ENCODE measurements around the gene DBF4B.

DBF4B gene, protein sequence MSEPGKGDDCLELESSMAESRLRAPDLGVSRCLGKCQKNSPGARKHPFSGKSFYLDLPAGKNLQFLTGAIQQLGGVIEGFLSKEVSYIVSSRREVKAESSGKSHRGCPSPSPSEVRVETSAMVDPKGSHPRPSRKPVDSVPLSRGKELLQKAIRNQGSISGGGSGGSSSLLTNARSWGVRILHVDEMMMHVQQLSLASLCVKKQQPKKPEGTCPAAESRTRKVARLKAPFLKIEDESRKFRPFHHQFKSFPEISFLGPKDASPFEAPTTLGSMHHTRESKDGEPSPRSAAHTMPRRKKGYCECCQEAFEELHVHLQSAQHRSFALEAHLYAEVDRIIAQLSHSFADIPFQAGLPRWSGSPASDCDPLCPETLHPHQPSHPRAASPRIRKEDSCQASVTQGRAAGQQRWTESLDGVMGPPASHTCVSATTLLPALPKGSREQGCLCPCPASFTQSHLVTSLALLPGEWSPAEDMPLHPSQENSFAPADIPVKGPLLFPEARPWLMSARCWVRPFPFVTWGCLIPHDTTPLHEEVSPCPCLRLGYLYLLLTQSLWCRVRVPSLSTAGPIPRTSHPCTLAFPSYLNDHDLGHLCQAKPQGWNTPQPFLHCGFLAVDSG

DNA sequence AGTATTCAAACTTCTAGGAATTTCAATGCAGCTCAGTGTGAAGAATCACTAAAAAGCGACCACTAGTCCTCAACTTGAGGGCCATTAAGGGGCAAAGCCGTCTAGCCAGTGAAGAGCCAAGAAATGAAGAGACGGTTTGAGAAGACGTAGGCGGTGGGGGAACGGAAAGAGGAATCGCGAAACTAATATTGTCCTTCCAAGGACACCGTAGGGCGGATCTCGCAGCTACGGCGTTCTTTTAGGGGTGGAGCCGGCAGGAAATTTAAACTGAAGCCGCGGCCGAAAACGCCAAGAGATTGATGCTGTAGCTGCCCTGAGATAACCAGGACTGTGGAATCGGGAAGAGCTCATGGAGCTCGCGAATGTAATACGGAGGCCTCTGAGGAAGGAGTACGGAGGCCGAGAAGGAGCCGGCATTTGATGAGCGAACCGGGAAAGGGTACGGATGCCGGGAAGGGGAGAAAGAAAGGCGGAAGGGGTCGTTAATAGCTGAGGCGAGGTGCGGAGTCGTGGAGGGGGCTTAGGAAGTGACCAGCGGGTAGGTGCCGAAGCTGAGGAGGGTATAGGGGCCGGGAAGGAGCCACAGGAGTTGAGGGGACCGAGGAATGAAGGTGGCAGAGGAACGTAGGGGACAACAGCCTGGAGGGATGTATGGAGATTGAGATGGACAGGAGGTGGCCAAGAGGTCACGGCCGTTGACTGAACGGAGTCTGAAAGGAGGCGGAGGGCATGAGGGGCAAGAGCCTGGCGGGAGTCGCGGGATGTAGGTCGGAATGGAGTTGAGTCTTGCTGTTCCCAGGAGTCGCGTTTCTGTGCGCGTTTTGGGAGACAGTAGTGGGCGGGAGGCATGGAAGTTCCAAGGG, at the start of gene DBF4B:
DBF4B (plus strand) TSS at position 265 of the 863 bp plus-strand sequence; CDS start at position 421, 156 bp downstream.
- peak; percentile 90 for DNase-seq (ENCODE audit: extremely low spot score)
- TF ChIP-seq, protein P1, sequence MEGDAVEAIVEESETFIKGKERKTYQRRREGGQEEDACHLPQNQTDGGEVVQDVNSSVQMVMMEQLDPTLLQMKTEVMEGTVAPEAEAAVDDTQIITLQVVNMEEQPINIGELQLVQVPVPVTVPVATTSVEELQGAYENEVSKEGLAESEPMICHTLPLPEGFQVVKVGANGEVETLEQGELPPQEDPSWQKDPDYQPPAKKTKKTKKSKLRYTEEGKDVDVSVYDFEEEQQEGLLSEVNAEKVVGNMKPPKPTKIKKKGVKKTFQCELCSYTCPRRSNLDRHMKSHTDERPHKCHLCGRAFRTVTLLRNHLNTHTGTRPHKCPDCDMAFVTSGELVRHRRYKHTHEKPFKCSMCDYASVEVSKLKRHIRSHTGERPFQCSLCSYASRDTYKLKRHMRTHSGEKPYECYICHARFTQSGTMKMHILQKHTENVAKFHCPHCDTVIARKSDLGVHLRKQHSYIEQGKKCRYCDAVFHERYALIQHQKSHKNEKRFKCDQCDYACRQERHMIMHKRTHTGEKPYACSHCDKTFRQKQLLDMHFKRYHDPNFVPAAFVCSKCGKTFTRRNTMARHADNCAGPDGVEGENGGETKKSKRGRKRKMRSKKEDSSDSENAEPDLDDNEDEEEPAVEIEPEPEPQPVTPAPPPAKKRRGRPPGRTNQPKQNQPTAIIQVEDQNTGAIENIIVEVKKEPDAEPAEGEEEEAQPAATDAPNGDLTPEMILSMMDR (IDR thresholded peaks at IDR 0.05; ENCODE audit: control extremely low read depth, extremely low read depth, low read depth, missing control alignments): no peak
- ChIA-PET CTCF (interaction anchor here (1.2 to 2.0 kb wide), 6 partner anchors 14 to 202 kb away, joined by 3 to 5 read pairs (median 4); partner anchors contain the start of gene CCDC43), POLR2A (no interaction called here)

DNA sequence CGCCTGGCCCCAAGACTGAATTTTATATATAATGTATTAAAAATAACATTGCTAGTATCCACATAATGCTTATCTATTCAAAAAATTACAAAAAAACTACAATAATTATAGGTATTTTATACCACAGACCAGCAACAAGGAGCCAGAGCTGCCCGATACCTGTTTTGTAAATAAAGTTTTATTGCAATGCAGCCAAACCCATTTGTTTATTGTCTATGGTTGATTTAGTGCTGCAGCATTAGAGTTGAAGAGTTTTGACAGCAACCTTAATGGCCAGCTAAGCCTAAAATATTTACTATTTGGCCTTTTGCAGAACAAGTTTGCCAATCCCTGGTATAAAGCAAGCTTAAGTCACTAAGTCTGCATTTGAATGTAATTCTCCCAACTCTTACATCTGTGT, 46.6 kb upstream of the DBF4B start:
- DNase-seq (ENCODE audit: extremely low spot score): no peak
- TF ChIP-seq, protein P1 (IDR thresholded peaks at IDR 0.05; ENCODE audit: control extremely low read depth, extremely low read depth, low read depth, missing control alignments): no peak
- ChIA-PET CTCF (no interaction called here), POLR2A (no interaction called here)

DNA sequence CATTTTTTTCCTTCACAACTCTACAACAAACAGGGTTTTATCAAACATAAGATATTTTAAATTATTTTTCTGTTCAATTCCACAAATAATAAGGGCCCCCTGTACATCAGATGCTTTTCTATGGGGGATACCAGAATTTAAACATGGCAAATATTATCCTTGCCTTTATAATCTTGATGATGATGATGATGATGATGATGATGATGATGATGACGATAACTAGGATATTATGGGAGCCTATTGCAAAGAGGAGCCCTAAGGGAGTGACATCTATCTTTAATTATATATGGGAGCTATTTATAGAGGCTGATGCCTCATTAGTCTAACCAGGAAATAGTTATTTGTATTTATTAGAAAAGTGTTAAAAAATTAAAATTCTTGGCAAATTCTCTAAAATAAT, 45.4 kb upstream of the DBF4B start:
- ChIA-PET POLR2A (no interaction called here), CTCF (no interaction called here)
- DNase-seq (ENCODE audit: extremely low spot score): no peak
- TF ChIP-seq, protein P1 (IDR thresholded peaks at IDR 0.05; ENCODE audit: control extremely low read depth, extremely low read depth, low read depth, missing control alignments): no peak

DNA sequence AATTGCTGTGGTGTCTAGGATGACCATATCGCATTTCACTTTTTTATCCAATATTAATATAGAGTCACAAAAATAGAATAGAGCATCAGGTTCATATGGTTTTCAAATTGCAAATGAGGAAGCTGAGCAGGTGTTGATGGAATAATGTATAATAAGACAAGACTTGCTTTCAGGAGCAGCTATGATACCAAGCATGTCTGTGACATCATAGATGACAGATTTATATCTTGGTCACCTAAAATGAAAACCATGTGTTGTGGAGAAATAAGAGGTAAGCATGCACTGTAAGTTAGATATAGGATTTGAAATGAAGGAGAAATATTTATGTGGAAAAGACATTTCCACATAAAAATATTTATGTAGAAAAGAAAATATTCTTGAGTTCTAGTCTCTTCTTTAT, 43.6 kb upstream of the DBF4B start:
- TF ChIP-seq, protein P1 (IDR thresholded peaks at IDR 0.05; ENCODE audit: control extremely low read depth, extremely low read depth, low read depth, missing control alignments): no peak
- CTCF ChIA-PET: no interaction called here
- POLR2A ChIA-PET: no interaction called here
- no peak for DNase-seq (ENCODE audit: extremely low spot score)

DNA sequence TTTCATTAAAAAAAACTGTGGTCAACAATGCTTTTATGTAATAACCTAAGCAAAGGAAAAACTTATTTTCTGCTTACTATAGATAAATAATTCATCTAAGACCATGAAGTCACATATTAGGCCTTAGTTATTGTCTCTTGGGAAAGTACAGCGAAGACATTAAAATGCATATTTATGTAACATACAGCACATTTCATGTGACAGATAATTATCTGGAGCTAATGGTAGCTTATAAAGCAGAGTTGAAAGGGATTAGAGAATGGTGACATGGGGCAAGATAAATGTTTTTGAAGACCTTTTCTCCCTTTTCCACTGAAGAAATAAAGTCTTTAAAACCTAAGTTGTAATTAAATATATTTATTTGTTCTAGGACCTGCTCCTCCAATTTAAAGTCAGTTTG, 42.5 kb upstream of the DBF4B start:
- CTCF ChIA-PET: no interaction called here
- no peak for DNase-seq (ENCODE audit: extremely low spot score)
- POLR2A ChIA-PET: no interaction called here
- TF ChIP-seq, protein P1 (IDR thresholded peaks at IDR 0.05; ENCODE audit: control extremely low read depth, extremely low read depth, low read depth, missing control alignments): no peak

DNA sequence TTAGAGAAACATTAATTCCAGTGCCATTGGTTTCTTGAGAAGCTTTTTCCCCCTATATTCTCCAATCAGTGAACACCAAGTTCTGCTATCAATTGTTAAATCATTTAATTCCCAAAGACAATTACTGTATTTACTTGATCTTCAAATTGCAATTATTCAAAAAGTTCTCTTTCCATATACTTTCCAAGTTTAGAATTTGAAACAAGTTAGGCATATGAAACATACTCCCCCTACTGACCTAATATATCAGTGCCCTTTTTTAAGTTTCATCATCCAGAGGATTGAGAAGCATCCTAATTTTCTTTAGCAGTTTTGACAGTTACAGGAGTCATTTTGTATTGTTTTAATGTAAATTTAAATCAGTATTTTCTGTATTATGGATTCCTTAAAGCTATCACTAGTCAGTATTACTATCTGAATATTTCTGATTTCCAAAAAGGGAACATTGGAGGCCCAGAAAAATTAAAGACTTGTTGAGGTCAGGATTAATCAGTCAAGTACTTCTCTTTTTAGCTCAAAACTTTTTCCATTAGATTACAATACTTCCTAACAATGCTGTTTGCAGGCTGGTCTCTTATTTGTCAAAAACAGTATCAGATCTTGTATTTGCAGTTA, 35.9 kb upstream of the DBF4B start:
- peak; percentile 18 for DNase-seq (ENCODE audit: extremely low spot score)
- POLR2A ChIA-PET: no interaction called here
- CTCF ChIA-PET: interaction anchor here (1.4 to 4.9 kb wide), 3 partner anchors 11 to 139 kb away, joined by 3 to 46 read pairs (median 4); no protein-coding TSS in a partner anchor
- TF ChIP-seq, protein P1 (IDR thresholded peaks at IDR 0.05; ENCODE audit: control extremely low read depth, extremely low read depth, low read depth, missing control alignments): peak; percentile 46
